Stomach smooth muscle (tissue), 2 donors: ENCODE measurements around the gene GNB2.
A peak's percentile ranks its signal among the peaks of the same experiment; 100 is the strongest.
"Not testable (repeated sequence)": the region's sequence is repeated elsewhere in the genome, so short reads cannot be mapped to it uniquely, and the experiment has no call there.

ENCODE experiments used
- H3K27ac ChIP-seq: one replicate; pipeline ENCODE4 v1.7.0; 2013; ENCODE audit warnings: mild to moderate bottlenecking, low read length, inconsistent platforms
- H3K27me3 ChIP-seq, 2 donors: one replicate each; pipeline ENCODE4 v1.7.0; 2013; ENCODE audit warnings: low read length in 2 of 2; ENCODE audit not compliant: insufficient read depth in 2 of 2, control insufficient read depth in 1 of 2
- H3K36me3 ChIP-seq, 2 donors: one replicate each; pipeline ENCODE4 v1.7.0; 2013; ENCODE audit warnings: low read length in 2 of 2; ENCODE audit not compliant: control insufficient read depth in 2 of 2, insufficient read depth in 2 of 2
- H3K4me1 ChIP-seq: one replicate; pipeline ENCODE4 v1.7.0; 2013; ENCODE audit warnings: low read length; ENCODE audit not compliant: control insufficient read depth, insufficient read depth
- H3K4me3 ChIP-seq, 2 donors: one replicate each; pipeline ENCODE4 v1.7.0; 2013; ENCODE audit warnings: low read length in 2 of 2
- H3K9ac ChIP-seq, 2 donors: one replicate each; pipeline ENCODE4 v1.7.0; 2013; ENCODE audit warnings: low read length in 2 of 2, mild to moderate bottlenecking in 1 of 2
- H3K9me3 ChIP-seq, 2 donors: one replicate each; pipeline ENCODE4 v1.7.0; 2013; ENCODE audit warnings: low read length in 2 of 2; ENCODE audit not compliant: control insufficient read depth in 2 of 2
- donor health status: healthy.
- donor health status: Pancreatic carcinoma.

Gene GNB2

DNA sequence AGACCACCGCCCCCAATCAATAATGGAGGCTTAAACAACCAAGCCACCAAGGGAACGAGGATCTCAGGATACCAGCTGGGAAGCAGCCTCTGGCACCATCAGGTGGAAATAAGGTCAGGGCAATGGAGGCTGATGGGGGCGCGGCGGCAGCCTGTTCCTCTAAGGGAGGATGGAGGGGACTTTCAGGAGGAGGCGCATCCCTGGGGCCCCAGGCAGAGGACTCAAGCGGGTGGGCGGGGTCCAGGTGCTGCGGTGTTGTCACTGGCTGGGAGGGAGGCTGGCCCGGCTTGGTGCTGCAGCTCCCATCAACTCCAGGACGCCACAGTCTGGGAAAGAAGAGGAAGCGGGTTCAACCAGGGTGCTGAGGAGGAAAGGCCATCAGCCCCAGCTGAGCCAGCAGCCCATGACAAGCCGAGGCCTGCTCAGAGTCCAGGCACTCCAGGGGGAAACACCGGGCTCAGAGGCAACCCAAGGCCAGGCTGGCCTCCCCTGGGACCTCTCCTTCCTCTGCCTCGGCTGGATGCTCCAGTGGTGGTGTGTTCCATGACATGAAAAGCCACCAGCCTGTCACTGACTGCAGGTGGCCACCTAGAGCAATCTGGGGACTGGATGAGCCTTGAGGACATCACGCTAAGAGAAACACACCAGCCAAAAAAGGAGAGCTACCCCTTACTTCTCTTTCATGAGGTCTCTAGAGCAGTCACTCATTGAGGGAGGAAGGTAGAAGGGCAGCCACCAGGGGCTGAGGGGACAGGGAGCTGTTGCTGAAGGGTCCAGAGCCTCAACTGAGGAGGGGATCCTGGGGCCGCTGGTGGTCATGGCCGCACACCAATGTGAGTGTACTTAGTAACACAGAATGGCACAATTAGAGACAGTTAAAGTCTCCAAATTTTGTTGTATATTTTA lies 15.9 kb downstream of the GNB2 start:
- Histone ChIP-seq H3K4me1 (peaks cover 44% of the 10 kb centered on the region), H3K27me3 (no peaks in the 10 kb centered on the region), H3K9me3 (no peaks in the 10 kb centered on the region), H3K36me3 (peaks cover 26 to 34% of the 10 kb centered on the region in 2 donors), H3K9ac (peak overlapping the region in 1 of 2 donors; percentile 21), H3K4me3 (no peak overlapping the region), H3K27ac (no peak overlapping the region)

DNA sequence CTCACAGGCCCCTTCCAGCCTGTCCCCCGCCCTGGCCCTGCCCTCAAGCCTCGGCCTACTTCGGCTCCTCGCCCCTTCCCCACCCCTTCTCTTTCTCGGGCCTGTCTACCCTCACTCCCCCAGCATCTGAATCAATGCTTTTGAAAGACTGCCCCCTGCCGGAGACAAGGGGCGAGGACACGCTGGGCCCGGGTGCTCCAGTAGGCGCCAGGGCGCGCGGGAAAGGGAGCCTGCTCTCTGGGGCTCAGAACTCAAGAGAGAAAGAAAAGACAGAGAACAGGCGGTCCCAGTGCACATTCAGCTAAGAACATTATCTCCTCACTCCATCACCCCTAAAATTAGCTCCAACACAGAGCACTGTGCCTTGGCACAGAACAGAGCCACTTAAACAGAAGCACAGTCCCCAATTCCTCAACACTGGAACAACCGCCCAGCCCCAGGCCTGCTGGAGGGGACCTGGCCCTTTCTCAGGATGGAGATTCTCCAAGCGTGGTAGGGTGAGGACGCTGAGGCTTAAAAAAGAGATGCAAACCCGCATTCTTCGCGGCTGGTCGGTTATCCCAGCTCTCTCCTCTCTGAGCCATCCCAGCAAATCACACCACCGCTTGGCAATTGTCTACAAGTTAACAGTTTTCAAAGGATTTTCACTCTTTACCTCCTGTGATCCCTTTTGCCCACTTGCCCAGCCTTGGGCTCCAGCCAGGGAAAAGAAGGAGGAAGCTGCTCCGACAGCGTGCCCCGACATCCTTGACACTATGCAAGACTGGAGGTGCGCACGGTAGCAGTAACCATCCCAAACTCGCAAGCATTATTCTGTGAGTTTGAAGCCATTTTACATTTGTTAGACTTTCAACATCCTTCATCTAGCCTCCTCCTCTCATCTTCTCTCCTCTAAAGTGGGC lies 18.4 kb downstream of the GNB2 start:
- H3K4me3 ChIP-seq, result peak overlapping the region; percentile 78 to 83
- H3K27ac ChIP-seq, result peak overlapping the region; percentile 41
- peaks cover 47% of the 10 kb centered on the region for H3K4me1 ChIP-seq
- no peaks in the 10 kb centered on the region for H3K27me3 ChIP-seq
- peak overlapping the region; percentile 38 to 42 for H3K9ac ChIP-seq
- peaks cover 12% of the 10 kb centered on the region in 2 donors for H3K36me3 ChIP-seq
- H3K9me3 ChIP-seq, result no peaks in the 10 kb centered on the region

GRCh38 chr7:100692578-100692961 lies 19.0 kb downstream of the GNB2 start:
- Histone ChIP-seq H3K4me3 (peak overlapping the region; percentile 78 to 83), H3K9ac (peak overlapping the region; percentile 62 to 80), H3K9me3 (no peaks in the 10 kb centered on the region), H3K27me3 (no peaks in the 10 kb centered on the region), H3K4me1 (peaks cover 47% of the 10 kb centered on the region), H3K36me3 (peaks cover 7 to 11% of the 10 kb centered on the region in 2 donors), H3K27ac (no peak overlapping the region)

DNA sequence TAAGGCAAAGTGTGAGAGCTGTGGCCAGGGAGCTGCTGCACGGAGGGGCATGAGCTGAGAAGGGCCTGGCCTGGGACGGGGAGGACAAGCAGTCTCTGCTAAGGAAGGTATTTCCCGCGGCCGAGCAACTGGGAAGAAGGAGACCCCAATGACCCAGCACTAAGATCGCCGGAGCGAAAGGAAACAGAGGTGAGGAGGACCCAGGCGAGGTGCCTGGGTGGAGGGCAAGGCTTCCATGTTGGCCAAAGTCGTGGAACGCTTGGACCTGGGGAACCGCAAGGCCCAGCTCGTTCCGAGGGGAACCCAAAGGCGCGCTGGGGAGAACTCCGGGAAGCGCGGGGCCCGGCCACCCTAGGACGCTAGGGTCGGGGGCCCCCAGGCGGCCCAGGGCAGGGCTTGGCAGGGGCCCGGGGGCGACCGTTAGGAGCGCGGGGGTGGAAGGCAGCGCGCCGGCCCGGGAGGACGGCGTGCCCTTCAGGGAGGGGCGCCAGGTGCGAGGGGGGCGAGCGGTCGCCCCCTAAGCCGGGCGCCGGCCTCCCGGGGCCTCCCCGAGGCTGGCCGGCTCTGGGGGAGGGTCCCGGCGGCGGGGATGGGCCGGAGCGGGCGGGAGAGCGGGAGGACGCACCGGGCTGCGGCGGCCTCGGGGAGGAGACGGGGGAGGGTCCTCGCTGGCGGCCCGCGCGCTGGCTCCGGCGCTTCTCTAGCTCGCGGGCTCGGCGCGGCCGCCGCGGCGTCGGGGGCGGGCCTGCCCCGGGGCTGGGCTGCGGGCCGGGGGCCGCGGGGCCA lies 20.0 kb downstream of the GNB2 start:
- Histone ChIP-seq H3K9me3 (no peaks in the 10 kb centered on the region), H3K4me3 (peak overlapping the region; percentile 78 to 83), H3K9ac (peak overlapping the region; percentile 62 to 80), H3K27me3 (no peaks in the 10 kb centered on the region), H3K27ac (peak overlapping the region; percentile 37), H3K4me1 (peaks cover 45% of the 10 kb centered on the region), H3K36me3 (peaks cover 3 to 6% of the 10 kb centered on the region in 2 donors)

GRCh38 chr7:100694098-100694745 lies 20.7 kb downstream of the GNB2 start, which contains the start of gene GIGYF1:
TSS of gene GIGYF1 (minus strand) at chr7:100694250. CDS start at chr7:100688238, 6,012 bp downstream.
- Histone ChIP-seq H3K36me3 (peaks cover 0 to 3% of the 10 kb centered on the region in 2 donors), H3K4me1 (peaks cover 41% of the 10 kb centered on the region), H3K9me3 (no peaks in the 10 kb centered on the region), H3K9ac (peak within 1 kb of the TSS; percentile 62 to 80), H3K27ac (peak within 1 kb of the TSS; percentile 37), H3K4me3 (peak within 1 kb of the TSS; percentile 78 to 83), H3K27me3 (no peaks in the 10 kb centered on the region)

GRCh38 chr7:100696123-100696521 lies 22.6 kb downstream of the GNB2 start:
- no peaks in the 10 kb centered on the region for H3K36me3 ChIP-seq
- peaks cover 0 to 2% of the 10 kb centered on the region in 2 donors for H3K27me3 ChIP-seq
- peaks cover 25% of the 10 kb centered on the region for H3K4me1 ChIP-seq
- no peaks in the 10 kb centered on the region for H3K9me3 ChIP-seq
- H3K9ac ChIP-seq, result no peak overlapping the region
- no peak overlapping the region for H3K4me3 ChIP-seq
- H3K27ac ChIP-seq, result no peak overlapping the region

- H3K4me3 ChIP-seq, result no peak overlapping the region
- H3K4me1 ChIP-seq, result peaks cover 3% of the 10 kb centered on the region
- no peaks in the 10 kb centered on the region for H3K36me3 ChIP-seq
- no peak overlapping the region for H3K9ac ChIP-seq
- no peak overlapping the region for H3K27ac ChIP-seq
- H3K9me3 ChIP-seq, result no peaks in the 10 kb centered on the region
- peaks cover 0 to 2% of the 10 kb centered on the region in 2 donors for H3K27me3 ChIP-seq
These were observed 25.5 kb downstream of the GNB2 start for GRCh38 chr7:100699018-100699417.

- H3K4me1 ChIP-seq, H3K27ac ChIP-seq, H3K9me3 ChIP-seq, H3K27me3 ChIP-seq, H3K4me3 ChIP-seq, H3K9ac ChIP-seq, H3K36me3 ChIP-seq: not testable (repeated sequence)
These were observed 27.5 kb downstream of the GNB2 start for GRCh38 chr7:100701089-100701488.

DNA sequence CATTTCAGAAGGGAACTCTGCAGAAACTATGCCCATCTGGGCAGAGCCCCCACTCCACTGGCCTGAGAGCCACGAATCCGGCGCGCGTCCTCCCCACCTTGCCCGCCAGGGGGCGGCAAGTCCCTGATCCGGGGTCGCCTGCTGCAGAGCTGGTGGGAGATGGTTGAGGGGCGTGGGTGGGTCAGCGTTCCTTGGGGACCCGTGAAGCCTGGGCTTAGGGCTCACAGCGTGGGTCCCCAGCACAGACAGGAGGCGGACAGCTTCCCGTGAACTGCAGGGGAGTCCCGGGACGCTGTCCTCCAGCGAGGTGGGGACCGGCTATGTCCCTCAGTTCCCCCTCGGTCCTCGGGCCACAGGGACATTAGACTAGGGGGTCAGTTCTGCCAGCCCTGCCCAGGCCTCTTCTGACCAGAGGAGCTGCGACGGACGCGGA lies 31.8 kb downstream of the GNB2 start:
- H3K4me3 ChIP-seq, result peak overlapping the region; percentile 92 to 95
- peaks cover 21% of the 10 kb centered on the region for H3K4me1 ChIP-seq
- no peaks in the 10 kb centered on the region for H3K9me3 ChIP-seq
- H3K9ac ChIP-seq, result peak overlapping the region; percentile 93 to 94
- no peaks in the 10 kb centered on the region for H3K27me3 ChIP-seq
- peak overlapping the region; percentile 91 for H3K27ac ChIP-seq
- H3K36me3 ChIP-seq, result no peaks in the 10 kb centered on the region
